Diencephalon (tissue), 1 donor: Measurements from ENCODE around the gene USP43. TPM values are rescaled to one million over a fixed set of nuclear protein-coding genes. Genes with fewer than 3 reads are reported as not detected.

Experiments
- total RNA-seq: library from RNA; depleted of rRNA; stranded (reverse); fragments of >200 nt; gene quantifications from one replicate; pipeline ENCODE4 v1.2.3, GENCODE V29; 2014

USP43 gene, protein sequence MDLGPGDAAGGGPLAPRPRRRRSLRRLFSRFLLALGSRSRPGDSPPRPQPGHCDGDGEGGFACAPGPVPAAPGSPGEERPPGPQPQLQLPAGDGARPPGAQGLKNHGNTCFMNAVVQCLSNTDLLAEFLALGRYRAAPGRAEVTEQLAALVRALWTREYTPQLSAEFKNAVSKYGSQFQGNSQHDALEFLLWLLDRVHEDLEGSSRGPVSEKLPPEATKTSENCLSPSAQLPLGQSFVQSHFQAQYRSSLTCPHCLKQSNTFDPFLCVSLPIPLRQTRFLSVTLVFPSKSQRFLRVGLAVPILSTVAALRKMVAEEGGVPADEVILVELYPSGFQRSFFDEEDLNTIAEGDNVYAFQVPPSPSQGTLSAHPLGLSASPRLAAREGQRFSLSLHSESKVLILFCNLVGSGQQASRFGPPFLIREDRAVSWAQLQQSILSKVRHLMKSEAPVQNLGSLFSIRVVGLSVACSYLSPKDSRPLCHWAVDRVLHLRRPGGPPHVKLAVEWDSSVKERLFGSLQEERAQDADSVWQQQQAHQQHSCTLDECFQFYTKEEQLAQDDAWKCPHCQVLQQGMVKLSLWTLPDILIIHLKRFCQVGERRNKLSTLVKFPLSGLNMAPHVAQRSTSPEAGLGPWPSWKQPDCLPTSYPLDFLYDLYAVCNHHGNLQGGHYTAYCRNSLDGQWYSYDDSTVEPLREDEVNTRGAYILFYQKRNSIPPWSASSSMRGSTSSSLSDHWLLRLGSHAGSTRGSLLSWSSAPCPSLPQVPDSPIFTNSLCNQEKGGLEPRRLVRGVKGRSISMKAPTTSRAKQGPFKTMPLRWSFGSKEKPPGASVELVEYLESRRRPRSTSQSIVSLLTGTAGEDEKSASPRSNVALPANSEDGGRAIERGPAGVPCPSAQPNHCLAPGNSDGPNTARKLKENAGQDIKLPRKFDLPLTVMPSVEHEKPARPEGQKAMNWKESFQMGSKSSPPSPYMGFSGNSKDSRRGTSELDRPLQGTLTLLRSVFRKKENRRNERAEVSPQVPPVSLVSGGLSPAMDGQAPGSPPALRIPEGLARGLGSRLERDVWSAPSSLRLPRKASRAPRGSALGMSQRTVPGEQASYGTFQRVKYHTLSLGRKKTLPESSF
- total RNA-seq, result 5.1 TPM

GRCh38 chr17:9644910-9645751 is at the start of gene USP43:
Gene USP43, plus strand, starts transcription at chr17:9645517. Its CDS starts 116 bp downstream, at chr17:9645633.

Other genes starting within 250 kb of the USP43 start
- gene STX8, start 69.7 kb upstream of the USP43 start, total RNA-seq, result 55.8 TPM
- gene CFAP52, start 68.9 kb upstream of the USP43 start, total RNA-seq, result 17.5 TPM
- not detected for gene DHRS7C, start 146.1 kb downstream of the USP43 start, total RNA-seq
- gene GSG1L2, start 176.6 kb downstream of the USP43 start, total RNA-seq, result not detected
- not detected for gene GLP2R, start 180.4 kb downstream of the USP43 start, total RNA-seq